ENCODE measurements around the gene TAS2R38.

Gene TAS2R38

DNA sequence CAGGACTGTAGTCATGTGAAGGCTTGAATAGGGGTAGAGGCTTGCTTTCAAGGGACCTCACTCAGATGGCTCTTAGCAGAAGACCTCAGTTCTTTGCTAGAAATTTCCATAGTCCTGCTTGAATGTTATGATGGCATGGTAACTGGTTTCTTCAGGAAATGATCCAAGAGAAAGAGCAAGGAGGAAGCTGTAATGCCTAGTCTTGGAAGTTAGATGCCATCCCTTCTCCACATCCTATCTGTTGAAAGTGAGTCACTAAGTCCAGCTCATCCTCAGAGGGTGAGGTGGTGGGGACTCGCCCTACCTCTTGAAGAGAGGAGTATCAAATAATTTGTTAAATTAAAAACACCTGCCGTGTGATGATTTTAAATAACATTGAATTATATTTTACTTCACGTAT is 26.7 kb upstream of the TAS2R38 start:
- H3K9me3 ChIP-seq (ENCODE audit: control insufficient read depth, insufficient read depth, low read length): no peaks in the 10 kb centered on the region
- TF ChIP-seq, protein P1, sequence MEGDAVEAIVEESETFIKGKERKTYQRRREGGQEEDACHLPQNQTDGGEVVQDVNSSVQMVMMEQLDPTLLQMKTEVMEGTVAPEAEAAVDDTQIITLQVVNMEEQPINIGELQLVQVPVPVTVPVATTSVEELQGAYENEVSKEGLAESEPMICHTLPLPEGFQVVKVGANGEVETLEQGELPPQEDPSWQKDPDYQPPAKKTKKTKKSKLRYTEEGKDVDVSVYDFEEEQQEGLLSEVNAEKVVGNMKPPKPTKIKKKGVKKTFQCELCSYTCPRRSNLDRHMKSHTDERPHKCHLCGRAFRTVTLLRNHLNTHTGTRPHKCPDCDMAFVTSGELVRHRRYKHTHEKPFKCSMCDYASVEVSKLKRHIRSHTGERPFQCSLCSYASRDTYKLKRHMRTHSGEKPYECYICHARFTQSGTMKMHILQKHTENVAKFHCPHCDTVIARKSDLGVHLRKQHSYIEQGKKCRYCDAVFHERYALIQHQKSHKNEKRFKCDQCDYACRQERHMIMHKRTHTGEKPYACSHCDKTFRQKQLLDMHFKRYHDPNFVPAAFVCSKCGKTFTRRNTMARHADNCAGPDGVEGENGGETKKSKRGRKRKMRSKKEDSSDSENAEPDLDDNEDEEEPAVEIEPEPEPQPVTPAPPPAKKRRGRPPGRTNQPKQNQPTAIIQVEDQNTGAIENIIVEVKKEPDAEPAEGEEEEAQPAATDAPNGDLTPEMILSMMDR (IDR thresholded peaks at IDR 0.05; ENCODE audit: low read depth, low read length, poor library complexity, severe bottlenecking): no peak
- TF ChIP-seq EZH2phosphoT487 (IDR thresholded peaks at IDR 0.05; ENCODE audit: borderline replicate concordance, low read length): no peak
- H3K36me3 ChIP-seq (ENCODE audit: control insufficient read depth, low read length): no peaks in the 10 kb centered on the region
- H3K27ac ChIP-seq (ENCODE audit: low read depth, low read length): no peak overlapping the region
- H3K4me3 ChIP-seq (ENCODE audit: low read length): no peak overlapping the region
- H3F3A ChIP-seq (ENCODE audit: control insufficient read depth, insufficient read depth): no peaks in the 10 kb centered on the region
- no peak overlapping the region for H3K4me2 ChIP-seq (ENCODE audit: low read length)
- no peaks in the 10 kb centered on the region for H3K9me2 ChIP-seq (replicated peaks; ENCODE audit: control insufficient read depth, low read length)
- no peaks in the 10 kb centered on the region for H4K20me1 ChIP-seq (ENCODE audit: control insufficient read depth, insufficient read depth, low read depth, low read length)
- H3K27me3 ChIP-seq (ENCODE audit: control insufficient read depth, low read length): no peaks in the 10 kb centered on the region
- no peaks in the 10 kb centered on the region for H3K4me1 ChIP-seq (ENCODE audit: control insufficient read depth, low read length)
- no peaks in the 10 kb centered on the region for H3K79me2 ChIP-seq (ENCODE audit: control insufficient read depth, low read length)

DNA sequence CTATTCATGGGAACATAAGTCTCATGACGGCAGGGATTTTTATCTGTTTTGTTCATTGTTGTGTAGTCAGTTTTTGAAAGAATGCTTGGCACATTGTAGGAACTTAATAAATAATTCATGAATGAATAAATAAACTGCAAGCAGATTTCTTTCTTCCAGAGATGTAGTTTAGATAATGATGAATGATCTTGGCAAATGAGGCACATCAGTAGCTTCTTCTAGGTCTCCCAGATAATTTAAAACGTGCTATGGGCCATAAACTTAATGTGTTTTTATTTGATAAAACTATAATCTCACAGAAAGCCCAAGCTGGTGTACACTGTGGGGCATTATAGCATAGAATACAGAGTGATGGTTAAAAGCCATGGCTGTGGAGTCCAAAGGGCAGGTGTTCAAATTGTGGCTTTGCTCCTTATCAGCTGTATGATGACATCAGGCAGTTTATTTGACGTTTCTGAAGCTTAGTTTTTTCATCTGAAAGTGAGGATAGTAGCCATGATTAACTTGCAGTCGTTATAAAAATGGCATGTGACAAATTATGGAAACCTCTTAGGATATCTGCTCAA is 25.6 kb upstream of the TAS2R38 start:
- no peaks in the 10 kb centered on the region for H3K79me2 ChIP-seq (ENCODE audit: control insufficient read depth, low read length)
- no peaks in the 10 kb centered on the region for H3K9me2 ChIP-seq (replicated peaks; ENCODE audit: control insufficient read depth, low read length)
- H3K4me1 ChIP-seq (ENCODE audit: control insufficient read depth, low read length): no peaks in the 10 kb centered on the region
- no peaks in the 10 kb centered on the region for H3K27me3 ChIP-seq (ENCODE audit: control insufficient read depth, low read length)
- no peak overlapping the region for H3K27ac ChIP-seq (ENCODE audit: low read depth, low read length)
- TF ChIP-seq EZH2phosphoT487 (IDR thresholded peaks at IDR 0.05; ENCODE audit: borderline replicate concordance, low read length): no peak
- TF ChIP-seq, protein P1 (IDR thresholded peaks at IDR 0.05; ENCODE audit: low read depth, low read length, poor library complexity, severe bottlenecking): no peak
- H4K20me1 ChIP-seq (ENCODE audit: control insufficient read depth, insufficient read depth, low read depth, low read length): no peaks in the 10 kb centered on the region
- H3F3A ChIP-seq (ENCODE audit: control insufficient read depth, insufficient read depth): no peaks in the 10 kb centered on the region
- H3K36me3 ChIP-seq (ENCODE audit: control insufficient read depth, low read length): no peaks in the 10 kb centered on the region
- H3K4me2 ChIP-seq (ENCODE audit: low read length): no peak overlapping the region
- H3K4me3 ChIP-seq (ENCODE audit: low read length): no peak overlapping the region
- no peaks in the 10 kb centered on the region for H3K9me3 ChIP-seq (ENCODE audit: control insufficient read depth, insufficient read depth, low read length)

GRCh38 chr7:141993354-141993753 is 19.8 kb upstream of the TAS2R38 start:
- no peaks in the 10 kb centered on the region for H3K9me3 ChIP-seq (ENCODE audit: control insufficient read depth, insufficient read depth, low read length)
- H3K4me3 ChIP-seq (ENCODE audit: low read length): no peak overlapping the region
- no peaks in the 10 kb centered on the region for H3K27me3 ChIP-seq (ENCODE audit: control insufficient read depth, low read length)
- no peaks in the 10 kb centered on the region for H4K20me1 ChIP-seq (ENCODE audit: control insufficient read depth, insufficient read depth, low read depth, low read length)
- no peaks in the 10 kb centered on the region for H3K4me1 ChIP-seq (ENCODE audit: control insufficient read depth, low read length)
- no peaks in the 10 kb centered on the region for H3F3A ChIP-seq (ENCODE audit: control insufficient read depth, insufficient read depth)
- no peaks in the 10 kb centered on the region for H3K9me2 ChIP-seq (replicated peaks; ENCODE audit: control insufficient read depth, low read length)
- no peak for TF ChIP-seq EZH2phosphoT487 (IDR thresholded peaks at IDR 0.05; ENCODE audit: borderline replicate concordance, low read length)
- TF ChIP-seq, protein P1 (IDR thresholded peaks at IDR 0.05; ENCODE audit: low read depth, low read length, poor library complexity, severe bottlenecking): no peak
- H3K27ac ChIP-seq (ENCODE audit: low read depth, low read length): no peak overlapping the region
- no peak overlapping the region for H3K4me2 ChIP-seq (ENCODE audit: low read length)
- no peaks in the 10 kb centered on the region for H3K79me2 ChIP-seq (ENCODE audit: control insufficient read depth, low read length)
- H3K36me3 ChIP-seq (ENCODE audit: control insufficient read depth, low read length): no peaks in the 10 kb centered on the region
